Adrenal gland (tissue), 5 donors: ENCODE measurements around the gene ABCB11.

Source experiments
- POLR2A ChIP-seq, 2 donors: fragments of 450-650 bp; IDR thresholded peaks; one replicate each; pipeline ENCODE4 v1.6.1; 2017; ENCODE audit warnings: antibody characterized with exemption in 2 of 2, mild to moderate bottlenecking in 2 of 2, moderate library complexity in 1 of 2
- TF ChIP-seq, protein P1 (sequence below), 6 experiments: fragments of 450-650 bp in 4 of 6; fragments of 200-600 bp in 2 of 6; sonication (generic) in 1 of 6; IDR thresholded peaks; 1 replicate in 5 of 6; 2 replicates in 1 of 6; pipeline versions ENCODE4 v1.5.1 to v1.8.0; 2016 to 2021; ENCODE audit warnings: antibody characterized with exemption in 6 of 6, mild to moderate bottlenecking in 2 of 6, moderate library complexity in 1 of 6
- donor health status: DM: no; HTN: no; CAD: no.

- TF ChIP-seq, protein P1, sequence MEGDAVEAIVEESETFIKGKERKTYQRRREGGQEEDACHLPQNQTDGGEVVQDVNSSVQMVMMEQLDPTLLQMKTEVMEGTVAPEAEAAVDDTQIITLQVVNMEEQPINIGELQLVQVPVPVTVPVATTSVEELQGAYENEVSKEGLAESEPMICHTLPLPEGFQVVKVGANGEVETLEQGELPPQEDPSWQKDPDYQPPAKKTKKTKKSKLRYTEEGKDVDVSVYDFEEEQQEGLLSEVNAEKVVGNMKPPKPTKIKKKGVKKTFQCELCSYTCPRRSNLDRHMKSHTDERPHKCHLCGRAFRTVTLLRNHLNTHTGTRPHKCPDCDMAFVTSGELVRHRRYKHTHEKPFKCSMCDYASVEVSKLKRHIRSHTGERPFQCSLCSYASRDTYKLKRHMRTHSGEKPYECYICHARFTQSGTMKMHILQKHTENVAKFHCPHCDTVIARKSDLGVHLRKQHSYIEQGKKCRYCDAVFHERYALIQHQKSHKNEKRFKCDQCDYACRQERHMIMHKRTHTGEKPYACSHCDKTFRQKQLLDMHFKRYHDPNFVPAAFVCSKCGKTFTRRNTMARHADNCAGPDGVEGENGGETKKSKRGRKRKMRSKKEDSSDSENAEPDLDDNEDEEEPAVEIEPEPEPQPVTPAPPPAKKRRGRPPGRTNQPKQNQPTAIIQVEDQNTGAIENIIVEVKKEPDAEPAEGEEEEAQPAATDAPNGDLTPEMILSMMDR (IDR thresholded peaks at IDR 0.05) = no peak
- TF ChIP-seq POLR2A (IDR thresholded peaks at IDR 0.05) = no peak
Measured at GRCh38 chr2:168956392-168956791, 74.7 kb downstream of the ABCB11 start.
